ENCODE data around the gene SLC9A5. TPM values are rescaled to one million over a fixed set of nuclear protein-coding genes. Genes with fewer than 3 reads are reported as not detected.

The SLC9A5 gene
- total RNA-seq, 1 donor from 2014 or later, result 4.4 TPM

- no peak overlapping the region for H3K4me3 Mint-ChIP-seq
- H3K4me1 Mint-ChIP-seq (ENCODE audit: unreplicated experiment), result peaks cover 13% of the 10 kb centered on the region
- H3K27ac Mint-ChIP-seq, result no peak overlapping the region
- DNase-seq (ENCODE audit: extremely low spot score, unreplicated experiment), result no peak
- H3K27me3 Mint-ChIP-seq, result peaks cover 3% of the 10 kb centered on the region
- no peaks in the 10 kb centered on the region for H3K36me3 Mint-ChIP-seq
- H3K9me3 Mint-ChIP-seq, result no peaks in the 10 kb centered on the region
- TF ChIP-seq, protein P1, sequence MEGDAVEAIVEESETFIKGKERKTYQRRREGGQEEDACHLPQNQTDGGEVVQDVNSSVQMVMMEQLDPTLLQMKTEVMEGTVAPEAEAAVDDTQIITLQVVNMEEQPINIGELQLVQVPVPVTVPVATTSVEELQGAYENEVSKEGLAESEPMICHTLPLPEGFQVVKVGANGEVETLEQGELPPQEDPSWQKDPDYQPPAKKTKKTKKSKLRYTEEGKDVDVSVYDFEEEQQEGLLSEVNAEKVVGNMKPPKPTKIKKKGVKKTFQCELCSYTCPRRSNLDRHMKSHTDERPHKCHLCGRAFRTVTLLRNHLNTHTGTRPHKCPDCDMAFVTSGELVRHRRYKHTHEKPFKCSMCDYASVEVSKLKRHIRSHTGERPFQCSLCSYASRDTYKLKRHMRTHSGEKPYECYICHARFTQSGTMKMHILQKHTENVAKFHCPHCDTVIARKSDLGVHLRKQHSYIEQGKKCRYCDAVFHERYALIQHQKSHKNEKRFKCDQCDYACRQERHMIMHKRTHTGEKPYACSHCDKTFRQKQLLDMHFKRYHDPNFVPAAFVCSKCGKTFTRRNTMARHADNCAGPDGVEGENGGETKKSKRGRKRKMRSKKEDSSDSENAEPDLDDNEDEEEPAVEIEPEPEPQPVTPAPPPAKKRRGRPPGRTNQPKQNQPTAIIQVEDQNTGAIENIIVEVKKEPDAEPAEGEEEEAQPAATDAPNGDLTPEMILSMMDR (conservative IDR thresholded peaks at IDR 0.05), result no peak
These were observed 61.8 kb downstream of the SLC9A5 start for GRCh38 chr16:67310561-67310960.

DNA sequence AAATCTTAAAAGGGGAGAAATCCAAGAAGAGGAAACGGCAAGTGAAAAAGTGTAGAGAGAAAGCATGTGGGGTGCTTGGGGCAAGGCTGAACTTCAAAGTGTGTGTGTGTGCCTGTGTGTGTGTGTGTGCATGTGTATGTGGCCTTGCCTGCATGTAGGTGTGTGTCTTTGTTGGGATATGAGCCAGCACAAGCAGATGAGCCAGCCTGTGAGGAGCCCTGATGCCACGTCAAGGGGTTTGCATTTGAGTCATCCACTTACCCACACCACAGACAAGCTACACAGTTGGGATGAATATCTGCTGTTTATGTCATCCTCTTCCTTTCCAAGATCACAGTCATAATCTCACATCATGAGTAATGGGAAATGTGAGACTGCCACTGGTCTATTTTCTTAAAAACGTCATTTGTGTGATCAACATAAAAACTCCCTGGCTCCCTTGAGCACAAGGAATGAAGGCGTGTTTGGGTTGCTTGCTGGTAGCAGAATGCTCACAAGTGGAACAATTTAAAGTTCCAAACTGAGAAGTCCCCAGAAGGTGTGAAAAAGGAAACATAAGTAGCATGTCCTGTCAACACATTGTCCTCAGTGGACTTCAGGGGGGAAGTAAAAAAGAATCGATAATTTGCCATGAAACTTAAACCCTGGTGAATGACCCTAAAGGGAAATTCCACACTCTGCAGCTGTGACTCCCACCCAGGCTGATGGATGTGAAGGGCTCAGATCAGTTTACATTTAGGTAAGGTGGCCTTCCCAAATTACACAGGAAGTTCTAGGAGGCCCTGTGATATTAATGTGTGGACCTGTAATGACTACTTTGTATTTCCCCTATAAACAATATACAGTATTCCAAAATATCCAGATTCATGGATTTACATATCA, 63.1 kb downstream of the SLC9A5 start:
- Mint-ChIP-seq H3K4me1 (ENCODE audit: unreplicated experiment) (peaks cover 13% of the 10 kb centered on the region), H3K36me3 (no peaks in the 10 kb centered on the region), H3K27me3 (no peaks in the 10 kb centered on the region), H3K27ac (peak overlapping the region; percentile 65), H3K9me3 (no peaks in the 10 kb centered on the region), H3K4me3 (no peak overlapping the region)
- DNase-seq (ENCODE audit: extremely low spot score, unreplicated experiment), result no peak
- TF ChIP-seq, protein P1 (conservative IDR thresholded peaks at IDR 0.05), result no peak

GRCh38 chr16:67312719-67313118, 63.9 kb downstream of the SLC9A5 start:
- no peaks in the 10 kb centered on the region for H3K36me3 Mint-ChIP-seq
- H3K9me3 Mint-ChIP-seq, result no peaks in the 10 kb centered on the region
- H3K4me1 Mint-ChIP-seq (ENCODE audit: unreplicated experiment), result peaks cover 13% of the 10 kb centered on the region
- H3K27ac Mint-ChIP-seq, result peak overlapping the region; percentile 65
- H3K4me3 Mint-ChIP-seq, result no peak overlapping the region
- TF ChIP-seq, protein P1 (conservative IDR thresholded peaks at IDR 0.05), result no peak
- H3K27me3 Mint-ChIP-seq, result no peaks in the 10 kb centered on the region
- DNase-seq (ENCODE audit: extremely low spot score, unreplicated experiment), result no peak

DNA sequence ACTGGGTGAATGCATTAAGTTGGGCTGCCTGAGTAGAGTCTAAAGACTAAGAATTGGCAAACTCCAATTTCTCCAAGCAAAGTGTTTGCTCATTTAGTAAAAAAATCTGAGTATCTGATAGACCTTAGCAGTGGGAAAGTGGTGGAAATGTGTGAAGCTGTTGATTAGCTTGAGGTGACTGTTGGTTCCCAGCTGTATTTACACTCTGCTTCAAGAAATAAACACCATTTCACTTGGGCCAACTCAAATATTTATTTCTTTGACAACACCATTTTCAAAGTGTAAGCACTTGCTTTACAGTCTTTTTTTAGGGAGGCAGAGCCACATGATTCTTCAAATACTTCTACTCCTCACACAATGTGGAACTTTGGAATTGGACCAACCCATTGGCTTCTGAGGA, 69.1 kb downstream of the SLC9A5 start:
- Mint-ChIP-seq H3K36me3 (no peaks in the 10 kb centered on the region), H3K4me1 (ENCODE audit: unreplicated experiment) (peaks cover 6% of the 10 kb centered on the region), H3K27me3 (peaks cover 29% of the 10 kb centered on the region), H3K4me3 (no peak overlapping the region), H3K27ac (no peak overlapping the region), H3K9me3 (no peaks in the 10 kb centered on the region)
- no peak for DNase-seq (ENCODE audit: extremely low spot score, unreplicated experiment)
- TF ChIP-seq, protein P1 (conservative IDR thresholded peaks at IDR 0.05), result no peak

Small RNA genes lying within 50 kb of the gene (microRNA-seq; reads per million reads assigned to microRNA genes)
- gene MIR328, result 82.9 reads per million, percentile 61 among the genes with 10 or more reads in this experiment

Other genes starting within 250 kb of the SLC9A5 start
- 48.8 and 77.1 TPM in 2 replicates for gene CBFB, start 219.8 kb upstream of the SLC9A5 start, total RNA-seq (ENCODE audit: low replicate concordance)
- gene PHAF1, start 139.0 kb upstream of the SLC9A5 start, total RNA-seq (ENCODE audit: low replicate concordance), result 22.8 and 26.8 TPM in 2 replicates
- gene B3GNT9, start 98.0 kb upstream of the SLC9A5 start, total RNA-seq (ENCODE audit: low replicate concordance), result 9.7 and 11.0 TPM in 2 replicates
- 6.2 and 14.8 TPM in 2 replicates for gene TRADD, start 89.1 kb upstream of the SLC9A5 start, total RNA-seq (ENCODE audit: low replicate concordance)
- 4.5 and 9.2 TPM in 2 replicates for gene FBXL8, start 89.0 kb upstream of the SLC9A5 start, total RNA-seq (ENCODE audit: low replicate concordance)
- 10.4 and 11.1 TPM in 2 replicates for gene HSF4, start 84.2 kb upstream of the SLC9A5 start, total RNA-seq (ENCODE audit: low replicate concordance)
- 8.4 and 17.5 TPM in 2 replicates for gene NOL3, start 78.4 kb upstream of the SLC9A5 start, total RNA-seq (ENCODE audit: low replicate concordance)
- 43.5 and 77.8 TPM in 2 replicates for gene MATCAP1, start 65.0 kb upstream of the SLC9A5 start, total RNA-seq (ENCODE audit: low replicate concordance)
- 0.41 and 0.86 TPM in 2 replicates for gene EXOC3L1, start 58.8 kb upstream of the SLC9A5 start, total RNA-seq (ENCODE audit: low replicate concordance)
- gene E2F4, start 56.8 kb upstream of the SLC9A5 start, total RNA-seq (ENCODE audit: low replicate concordance), result 68.8 and 84.5 TPM in 2 replicates
- gene ELMO3, start 49.8 kb upstream of the SLC9A5 start, total RNA-seq (ENCODE audit: low replicate concordance), result 9.6 and 19.8 TPM in 2 replicates
- gene TMEM208, start 21.8 kb upstream of the SLC9A5 start, total RNA-seq (ENCODE audit: low replicate concordance), result 49.2 and 64.4 TPM in 2 replicates
- 15.2 and 34.7 TPM in 2 replicates for gene FHOD1, start 1.5 kb upstream of the SLC9A5 start, total RNA-seq (ENCODE audit: low replicate concordance)
- 2.9 and 3.8 TPM in 2 replicates for gene PLEKHG4, start 30.6 kb downstream of the SLC9A5 start, total RNA-seq (ENCODE audit: low replicate concordance)
- gene KCTD19, start 77.8 kb downstream of the SLC9A5 start, total RNA-seq (ENCODE audit: low replicate concordance), result 0.56 TPM in 1 of 2 replicates, not detected in the other
- gene LRRC36, start 77.8 kb downstream of the SLC9A5 start, total RNA-seq (ENCODE audit: low replicate concordance), result 0.38 and 1.1 TPM in 2 replicates
- 39.3 and 44.5 TPM in 2 replicates for gene TPPP3, start 144.5 kb downstream of the SLC9A5 start, total RNA-seq (ENCODE audit: low replicate concordance)
- 10.1 and 11.3 TPM in 2 replicates for gene ZDHHC1, start 167.5 kb downstream of the SLC9A5 start, total RNA-seq (ENCODE audit: low replicate concordance)
- 5.4 and 8.5 TPM in 2 replicates for gene HSD11B2, start 182.1 kb downstream of the SLC9A5 start, total RNA-seq (ENCODE audit: low replicate concordance)
- gene ATP6V0D1, start 232.2 kb downstream of the SLC9A5 start, total RNA-seq (ENCODE audit: low replicate concordance), result 73.5 and 94.4 TPM in 2 replicates
- not detected in 2 replicates for gene AGRP, start 234.6 kb downstream of the SLC9A5 start, total RNA-seq (ENCODE audit: low replicate concordance)